ENCODE measurements around the gene KPNA2. TPM values are rescaled to one million over a fixed set of nuclear protein-coding genes. Genes with fewer than 3 reads are reported as not detected.
"Not testable (repeated sequence)": the region's sequence is repeated elsewhere in the genome, so short reads cannot be mapped to it uniquely, and the experiment has no call there.

Gene KPNA2
- polyA plus RNA-seq (2013, experiment 1 of 2; ENCODE audit: insufficient read length) = 180 TPM
- 173 TPM for polyA plus RNA-seq (2013, experiment 2 of 2; ENCODE audit: insufficient read length)

DNA sequence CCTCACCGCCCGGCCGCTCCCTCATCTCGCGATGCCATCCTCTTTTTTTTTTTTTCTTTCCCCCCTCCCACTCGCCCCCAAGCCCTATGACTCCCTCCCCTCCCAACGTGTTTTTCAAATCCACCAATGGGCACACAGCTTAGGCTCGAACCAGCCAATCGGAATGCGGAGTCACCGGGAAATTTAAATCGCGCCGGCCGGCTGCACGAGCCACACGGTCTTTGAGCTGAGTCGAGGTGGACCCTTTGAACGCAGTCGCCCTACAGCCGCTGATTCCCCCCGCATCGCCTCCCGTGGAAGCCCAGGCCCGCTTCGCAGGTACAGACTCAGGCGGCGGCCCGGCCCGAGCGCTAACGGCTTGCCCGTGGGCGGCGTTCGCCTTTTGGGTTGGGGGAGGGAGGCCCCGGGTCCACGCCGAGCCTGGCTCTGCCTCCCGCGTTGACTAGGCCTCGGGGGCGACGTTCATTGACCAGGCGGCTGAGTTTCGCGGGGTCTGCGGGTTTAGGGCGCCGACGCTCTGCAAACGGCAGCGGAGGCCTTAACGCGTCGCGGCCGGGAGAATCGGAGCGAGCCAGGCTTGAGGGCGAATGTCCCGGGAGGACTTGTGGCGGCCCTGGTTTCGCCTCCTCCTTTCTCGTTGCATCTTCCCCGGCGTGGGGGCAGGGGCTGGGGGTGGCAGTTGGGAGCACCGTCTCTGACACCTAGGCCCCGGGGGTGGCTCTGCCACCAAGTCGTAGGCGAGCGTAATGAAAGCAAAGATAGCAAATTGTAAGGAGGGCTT is at the start of gene KPNA2:
KPNA2 (plus strand) TSS at position 213 of the 781 bp plus-strand sequence. CDS start 1,398 bp downstream, outside the sequence.
- DNase-seq = peak; percentile 99

DNA sequence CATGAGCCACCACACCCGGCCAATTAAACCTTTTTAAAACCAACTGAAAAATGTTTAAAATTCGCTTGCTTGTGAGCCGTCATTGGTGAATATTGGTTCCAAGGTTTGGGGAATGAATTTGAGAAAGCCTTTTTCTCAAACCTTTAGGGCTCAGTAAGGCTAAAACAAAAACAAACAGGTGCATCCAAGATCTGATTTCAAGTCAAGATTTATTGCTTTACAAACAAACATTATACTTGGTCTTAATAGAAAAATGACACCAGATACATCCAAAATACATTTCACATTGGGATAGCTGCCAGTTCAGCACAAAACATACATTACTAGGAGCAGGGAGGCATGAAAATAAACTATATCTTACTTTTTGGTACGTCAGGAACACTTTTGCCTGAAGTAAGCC is 44.6 kb upstream of the KPNA2 start:
- DNase-seq = no peak

DNA sequence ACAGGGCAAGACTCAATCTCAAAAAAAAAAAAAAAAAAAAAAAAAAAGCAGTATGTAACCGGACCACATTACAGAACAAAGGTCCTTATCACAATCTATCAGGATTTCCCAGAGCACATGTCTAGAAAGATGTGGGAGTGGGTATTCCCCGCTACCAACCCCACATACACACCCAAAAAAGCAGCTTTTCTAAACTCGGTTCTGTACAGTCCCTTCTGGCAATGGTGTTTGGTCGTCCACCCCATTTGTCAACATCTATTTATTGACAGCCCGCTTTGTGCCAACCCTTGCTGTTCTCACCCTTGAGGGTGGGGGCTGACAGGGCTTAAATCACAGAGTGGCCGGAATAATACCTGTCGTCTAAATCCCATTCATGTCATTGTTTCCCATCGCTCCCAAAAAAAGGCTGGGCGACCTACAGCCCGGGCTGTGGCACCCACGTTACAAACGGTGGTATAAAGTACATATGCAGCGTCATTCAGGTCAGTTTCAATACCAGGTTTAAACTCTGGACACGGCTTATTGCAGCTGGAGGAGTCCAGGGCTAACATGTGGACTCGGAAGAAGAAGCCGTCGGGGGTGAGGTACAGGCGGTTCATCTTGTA is 42.9 kb upstream of the KPNA2 start:
- DNase-seq = no peak

DNA sequence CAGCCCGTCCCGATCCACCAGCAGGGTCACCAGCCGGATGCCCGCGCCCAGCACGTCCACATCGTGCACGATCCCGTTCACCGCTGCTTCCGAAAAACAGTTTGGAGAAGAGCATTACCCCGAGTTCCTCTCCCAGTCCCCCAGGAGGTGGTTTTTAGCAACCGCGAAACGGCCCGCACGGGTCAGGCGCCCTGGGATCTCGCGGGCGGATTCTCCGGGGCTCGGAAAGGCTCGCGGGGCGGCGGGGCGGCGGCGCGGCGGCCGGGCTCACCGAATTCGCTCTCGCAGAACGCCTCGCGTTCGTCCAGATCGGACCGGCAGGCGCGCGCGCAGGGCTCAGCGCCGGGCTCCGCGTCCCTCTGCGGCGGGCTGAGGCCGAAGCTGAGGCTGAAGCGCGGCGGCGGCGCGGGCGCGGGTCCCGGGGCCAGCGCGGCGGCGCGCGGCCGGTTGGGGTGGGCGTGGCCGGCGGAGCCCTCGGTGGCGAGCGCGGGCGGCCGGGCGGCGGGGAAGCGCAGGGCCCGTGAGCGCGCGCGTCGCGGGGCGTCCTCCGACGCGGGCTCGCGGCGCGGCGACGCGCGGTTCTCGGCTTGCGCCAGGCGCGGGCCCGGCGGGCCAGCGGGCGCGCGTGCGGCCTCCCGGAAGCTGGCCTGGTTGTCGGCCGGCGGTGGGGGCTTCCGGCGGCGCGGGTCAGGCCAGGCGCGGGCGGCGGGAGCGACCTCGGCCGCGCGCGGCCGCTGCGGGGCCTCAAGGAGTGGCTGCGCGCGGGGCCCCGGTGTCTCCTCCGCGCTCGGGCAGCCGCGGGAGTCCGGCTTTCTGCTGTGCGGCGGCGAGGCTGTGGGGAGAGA is 42.2 kb upstream of the KPNA2 start:
- peak; percentile 90 for DNase-seq

DNA sequence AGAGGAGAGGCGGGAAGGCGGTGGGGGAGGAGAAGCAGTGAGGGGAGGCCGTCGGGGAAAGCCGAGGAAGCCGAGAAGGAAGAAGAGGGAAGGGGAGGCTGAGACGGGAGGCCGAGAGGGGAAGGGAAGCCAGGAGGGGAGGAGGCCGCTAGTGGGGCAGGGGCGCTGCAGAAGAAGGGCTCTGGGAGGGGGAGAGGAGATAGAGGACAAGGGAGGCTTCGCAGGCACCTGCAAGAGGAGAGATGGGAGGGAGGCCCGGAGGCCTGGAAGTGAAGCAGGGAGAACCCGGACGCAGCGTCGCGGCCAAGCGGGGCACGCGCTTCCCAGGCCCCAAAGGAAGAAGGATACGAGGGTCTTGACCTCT is 41.6 kb upstream of the KPNA2 start:
- no peak for DNase-seq

DNA sequence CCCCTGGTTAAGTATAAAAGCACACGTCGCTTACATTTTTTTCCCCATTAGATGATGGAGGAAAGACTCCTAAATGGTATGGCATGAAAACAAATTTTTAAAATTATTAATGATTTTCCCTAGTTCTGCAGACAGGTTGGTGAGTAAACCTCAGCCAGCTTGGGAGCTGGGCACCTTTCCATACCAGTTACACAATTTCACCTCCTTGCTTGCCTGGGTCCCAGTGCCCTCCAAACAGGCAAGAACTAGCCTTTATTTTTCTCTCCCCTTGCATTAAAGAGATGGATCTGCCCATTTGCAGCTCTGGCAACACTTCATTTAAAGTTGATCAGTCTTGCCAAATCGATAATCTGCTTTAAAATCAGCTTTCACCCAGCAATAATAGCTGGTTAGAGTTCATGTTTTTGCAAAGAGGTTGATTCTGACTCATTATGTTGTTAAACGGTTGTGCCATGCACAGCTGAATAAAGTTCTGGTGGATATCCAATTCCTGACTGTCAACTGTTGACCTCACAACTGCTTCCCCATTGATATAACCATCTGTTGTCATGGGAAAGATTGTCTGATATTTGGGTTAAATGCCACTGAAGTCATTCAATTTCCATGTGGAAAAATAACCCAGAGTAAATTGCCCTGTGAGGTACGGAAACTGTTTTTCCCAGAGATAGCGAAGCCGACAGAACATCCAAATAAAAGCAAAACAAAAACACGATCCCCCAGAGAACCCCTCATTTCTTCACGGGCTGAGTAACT is 40.5 kb upstream of the KPNA2 start:
- DNase-seq = peak; percentile 47

DNA sequence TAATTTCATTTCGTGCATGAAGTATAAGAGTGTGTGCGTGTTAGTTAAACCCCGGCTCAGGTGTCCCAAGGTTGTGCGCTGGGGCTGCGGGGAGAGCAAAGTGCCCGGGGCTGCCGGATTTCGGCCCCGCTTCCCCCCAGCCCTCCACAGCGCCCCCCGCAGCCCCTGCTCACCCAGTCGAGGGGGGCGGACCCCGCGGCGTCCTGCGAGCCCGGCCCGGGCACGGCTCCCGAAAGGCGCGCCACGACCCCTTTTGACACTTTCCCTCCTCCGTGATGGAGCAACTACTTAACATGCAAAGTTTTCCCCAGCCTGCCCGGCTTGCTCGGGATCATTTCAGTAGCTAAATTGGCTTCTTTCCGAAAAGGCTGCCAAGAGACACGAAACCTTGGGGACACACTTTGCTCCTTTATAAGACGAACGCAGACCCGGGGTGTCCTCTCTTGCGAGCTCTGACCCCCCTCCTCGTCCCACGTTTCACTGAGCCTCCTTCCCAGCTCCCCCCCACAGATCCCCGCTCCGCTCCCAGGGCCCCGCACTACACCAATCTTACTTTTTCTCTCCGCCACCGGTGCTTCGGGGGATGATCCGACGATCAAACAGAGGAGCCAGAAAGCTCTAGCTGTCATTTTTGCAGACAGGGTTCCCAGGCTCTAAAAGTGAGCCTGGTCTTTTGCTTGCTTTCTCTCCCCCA is 39.8 kb upstream of the KPNA2 start:
- no peak for DNase-seq

DNA sequence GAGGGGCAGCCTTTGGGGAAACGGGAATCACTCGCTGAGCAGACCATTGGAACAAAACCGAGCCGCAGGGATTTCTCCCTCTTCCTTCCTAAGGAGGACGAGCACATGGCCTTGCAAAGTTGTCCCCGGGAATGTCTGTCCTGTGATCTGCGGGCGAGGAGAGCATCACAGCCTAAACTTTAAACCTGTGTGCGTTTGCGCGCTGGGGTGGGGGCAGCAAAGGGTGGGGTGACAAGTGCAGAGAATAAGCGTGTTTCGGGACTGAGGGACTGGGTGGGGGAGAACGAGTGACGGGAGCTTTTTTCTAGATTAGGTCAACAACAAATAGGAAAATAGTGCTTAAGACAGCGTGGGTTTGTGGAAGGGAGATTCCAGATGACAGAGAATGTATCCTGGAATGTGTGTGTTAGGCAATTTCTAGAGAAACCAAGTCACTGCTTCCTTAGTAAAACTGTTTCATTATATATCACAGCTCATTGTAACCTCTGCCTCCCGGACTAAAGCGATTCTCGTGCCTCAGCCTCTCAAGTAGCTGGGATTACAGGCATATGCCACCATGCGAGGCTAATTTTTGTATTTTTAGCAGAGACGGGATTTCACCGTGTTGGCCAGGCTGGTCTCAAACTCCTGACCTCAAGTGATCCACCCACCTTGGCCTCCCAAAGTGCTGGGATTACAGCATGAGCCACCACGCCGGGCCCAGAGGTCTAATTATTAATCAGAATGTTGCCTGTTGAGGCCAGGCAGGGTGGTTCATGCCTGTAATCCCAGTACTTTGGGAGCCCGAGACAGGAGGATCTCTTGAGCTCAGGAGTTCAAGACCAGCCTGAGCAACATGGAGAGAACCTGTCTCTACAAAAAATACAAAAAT is 39.0 kb upstream of the KPNA2 start, which contains the start of gene C17orf58:
C17orf58 (minus strand) TSS at position 169 of the 871 bp plus-strand sequence. CDS start 271 bp downstream, outside the sequence.
- DNase-seq = peak; percentile 29

DNA sequence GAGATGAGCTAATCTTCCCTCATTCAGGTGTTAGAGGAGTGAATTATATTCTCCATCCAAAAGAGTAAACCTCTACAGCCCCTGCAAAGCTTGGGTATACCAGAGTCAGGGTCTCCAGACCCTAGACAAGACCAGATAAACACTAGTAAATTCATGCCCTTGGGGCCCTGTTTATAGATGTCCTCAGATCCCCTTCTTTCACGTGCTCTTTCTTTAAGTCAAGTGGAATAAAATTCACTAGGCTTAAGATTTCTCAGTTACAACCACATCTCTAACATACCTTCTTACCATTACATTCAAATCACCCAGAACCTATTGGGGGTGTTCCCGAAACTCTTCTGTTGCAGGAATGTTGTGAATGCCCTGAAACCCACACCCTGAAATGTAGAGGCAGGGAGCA is 37.1 kb upstream of the KPNA2 start:
- DNase-seq = peak; percentile 25

DNA sequence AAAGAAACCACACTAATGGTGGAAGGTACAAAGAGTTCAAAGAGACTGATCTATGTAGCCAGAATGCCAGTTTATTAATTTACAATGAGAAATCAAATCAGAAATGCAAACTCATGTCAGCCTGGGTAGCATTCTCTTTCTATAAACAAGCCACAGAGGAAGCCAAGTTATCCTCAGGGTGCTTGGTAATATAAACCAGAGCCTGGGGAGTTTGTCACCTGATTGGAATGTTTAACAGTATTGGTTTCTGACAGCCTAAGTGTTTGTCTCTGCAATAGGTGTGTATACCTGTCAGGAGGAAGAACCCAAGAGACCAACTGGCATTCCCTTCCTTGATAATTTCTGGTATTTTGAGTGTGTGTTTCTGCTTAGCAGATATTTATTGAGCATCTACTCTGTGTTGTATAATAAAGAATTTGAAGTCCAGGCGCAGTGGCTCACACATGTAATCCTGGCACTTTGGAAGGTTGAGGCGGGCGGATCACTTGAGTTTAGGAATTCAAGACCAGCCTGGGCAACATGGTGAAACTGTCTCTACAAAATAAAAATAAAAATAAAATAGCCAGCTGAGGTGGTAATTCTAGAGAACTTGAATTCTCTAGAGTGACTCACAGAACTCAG is 36.1 kb upstream of the KPNA2 start:
- DNase-seq = no peak

DNA sequence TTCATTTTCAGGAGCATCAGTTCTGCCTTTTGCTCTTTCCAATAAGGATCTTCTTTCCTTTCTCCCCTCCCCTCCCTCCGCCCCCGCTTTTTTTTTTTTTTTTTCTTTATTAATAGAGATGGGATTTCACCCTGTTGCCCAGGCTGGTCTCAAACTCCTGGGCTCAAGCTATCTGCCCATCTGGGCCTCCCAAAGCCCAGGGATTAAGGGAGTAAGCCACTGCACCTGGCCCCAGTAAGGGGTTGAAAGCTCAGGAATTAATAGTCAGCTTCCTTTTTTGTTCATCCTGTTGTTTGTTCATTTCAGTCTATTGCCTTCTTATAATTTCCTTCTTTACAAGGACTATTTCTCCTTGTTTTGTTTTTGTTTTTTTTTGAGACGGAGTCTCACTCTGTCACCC is 31.3 kb upstream of the KPNA2 start:
- DNase-seq = no peak

DNA sequence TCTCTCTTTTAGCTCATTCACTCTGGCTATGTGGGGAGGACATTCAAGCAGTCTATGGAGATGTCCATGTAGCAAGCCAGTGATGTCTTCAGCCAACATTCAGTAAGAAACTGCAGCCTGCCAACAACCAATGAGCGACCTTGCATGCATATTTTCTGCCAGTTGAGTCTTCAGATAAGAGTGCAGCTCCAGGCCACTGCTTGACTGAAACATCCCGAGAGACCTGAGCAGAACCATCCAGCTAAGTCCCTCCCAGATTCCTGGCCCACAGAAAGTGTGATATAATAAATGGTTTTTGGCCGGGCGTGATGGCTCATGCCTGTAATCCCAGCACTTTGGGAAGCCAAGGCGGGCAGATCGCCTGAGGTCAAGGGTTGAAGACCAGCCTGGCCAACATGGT is 28.7 kb upstream of the KPNA2 start:
- DNase-seq = no peak

DNA sequence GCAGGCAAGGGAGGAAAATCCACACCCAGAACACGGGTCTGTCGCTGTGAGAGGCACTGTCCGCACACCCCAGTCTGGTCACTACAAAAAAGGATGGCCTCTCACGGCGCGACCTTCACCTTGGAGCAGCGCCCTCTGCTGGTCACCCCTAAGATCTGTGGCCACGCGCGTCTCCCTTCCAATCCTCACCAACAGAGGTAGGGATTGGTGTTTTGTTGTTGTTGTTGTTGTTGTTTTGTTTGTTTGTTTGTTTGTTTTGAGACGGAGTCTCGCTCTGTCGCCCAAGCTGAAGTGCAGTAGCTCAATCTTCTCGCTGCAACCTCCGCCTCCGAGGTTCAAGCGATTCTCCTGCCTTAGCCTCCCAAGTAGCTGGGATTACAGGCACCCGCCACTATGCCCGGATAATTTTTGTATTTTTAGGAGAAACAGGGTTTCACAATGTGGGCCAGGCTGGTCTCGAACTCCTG is 24.3 kb upstream of the KPNA2 start:
- DNase-seq = no peak

DNA sequence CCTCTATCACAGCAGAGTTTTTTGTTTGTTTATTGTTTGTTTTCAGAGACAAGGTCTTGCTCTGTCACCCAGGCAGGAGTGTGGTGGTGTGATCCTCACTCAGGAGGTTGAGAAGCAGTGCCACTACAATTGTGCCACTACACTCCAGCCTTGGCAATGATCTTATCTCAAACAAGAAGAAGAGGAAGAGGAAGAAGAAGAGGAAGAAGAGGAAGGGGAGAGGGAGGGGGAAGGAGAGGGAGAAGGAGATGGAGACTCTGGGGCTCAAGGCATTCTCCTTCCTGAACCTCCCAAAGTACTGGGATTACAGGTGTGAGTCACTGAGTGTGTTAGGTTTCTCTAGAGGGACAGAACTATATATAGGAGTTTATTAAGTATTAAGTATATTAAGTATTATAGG is 22.1 kb upstream of the KPNA2 start:
- no peak for DNase-seq

DNA sequence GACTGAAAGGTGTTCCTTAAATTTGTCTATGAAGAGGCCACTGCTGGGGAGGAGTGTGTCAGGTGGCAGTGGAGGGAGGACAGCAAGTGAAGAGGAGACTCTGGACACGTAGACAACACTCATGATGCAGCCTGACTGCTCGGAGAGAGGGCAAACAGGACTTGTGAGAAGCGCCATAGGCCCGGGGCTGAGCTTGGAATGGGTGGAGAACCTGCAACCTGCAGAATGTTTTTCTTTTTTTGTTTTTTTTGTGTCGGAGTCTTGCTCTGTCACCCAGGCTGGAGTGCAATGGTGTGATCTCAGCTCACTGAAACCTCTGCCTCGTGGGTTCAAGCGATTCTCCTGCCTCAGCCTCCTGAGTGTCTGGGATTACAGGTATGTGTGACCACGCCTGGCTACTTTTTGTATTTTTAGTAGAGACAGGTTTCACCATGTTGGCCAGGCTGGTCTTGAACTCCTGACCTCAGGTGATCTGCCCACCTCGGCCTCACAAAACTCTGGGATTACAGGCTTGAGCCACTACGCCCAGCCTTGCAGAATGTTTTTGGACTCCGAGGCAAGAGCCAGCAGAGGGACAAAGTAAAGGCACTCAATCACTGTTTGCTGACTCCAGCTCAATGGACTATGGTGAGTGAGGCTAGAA is 20.3 kb upstream of the KPNA2 start:
- DNase-seq = no peak

DNA sequence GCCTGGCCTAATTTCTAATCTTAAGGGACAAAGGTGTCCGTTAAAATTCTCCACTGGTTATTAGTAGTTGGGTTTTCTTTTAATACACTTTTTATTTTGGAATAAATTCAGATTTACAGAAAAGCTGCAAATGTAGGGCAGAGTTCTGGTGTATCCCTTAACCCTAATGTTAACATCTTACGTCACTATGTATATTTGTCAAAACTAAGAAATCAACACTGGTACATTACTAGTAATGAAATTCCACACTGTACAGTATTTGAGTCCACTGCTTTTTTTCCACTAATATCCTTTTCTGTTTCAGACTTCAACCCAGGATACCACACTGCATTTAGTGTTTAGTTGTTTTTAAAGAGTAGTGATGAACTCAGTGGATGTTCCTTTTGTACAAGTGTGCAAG is 18.7 kb upstream of the KPNA2 start:
- no peak for DNase-seq

DNA sequence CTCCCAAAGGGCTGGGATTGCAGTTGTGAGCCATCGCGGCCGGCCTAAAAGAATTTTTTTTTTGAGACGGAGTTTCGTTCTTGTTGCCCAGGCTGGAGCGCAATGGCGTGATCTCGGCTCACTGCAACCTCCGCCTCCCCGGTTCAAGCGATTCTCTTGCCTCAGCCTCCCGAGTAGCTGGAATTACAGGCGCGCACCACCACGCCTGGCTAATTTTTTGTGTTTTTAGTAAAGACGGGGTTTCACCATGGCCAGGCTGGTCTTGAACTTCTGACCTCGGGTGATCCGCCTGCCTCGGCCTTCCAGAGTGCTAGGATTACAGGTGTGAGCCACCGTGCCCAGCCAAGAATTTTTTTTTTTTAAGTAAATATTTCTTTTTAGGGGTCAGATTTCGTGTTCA is 17.0 kb upstream of the KPNA2 start:
- not testable (repeated sequence) for DNase-seq

DNA sequence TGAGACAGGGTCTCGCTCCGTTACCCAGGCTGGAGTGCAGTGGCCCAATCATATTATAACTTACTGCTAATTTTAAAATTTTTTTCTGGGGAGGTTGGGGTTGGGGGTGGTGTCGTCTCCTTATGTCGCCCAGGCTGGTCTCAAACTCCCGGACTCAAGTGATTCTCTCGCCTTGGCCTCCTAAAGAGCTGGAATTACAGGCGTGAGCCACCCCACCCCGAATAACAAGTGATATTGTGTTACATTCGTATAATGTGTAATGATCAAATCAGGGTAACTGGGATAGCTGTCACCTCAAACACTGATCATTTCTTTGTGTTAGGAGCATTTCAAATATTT is 16.2 kb upstream of the KPNA2 start:
- no peak for DNase-seq

DNA sequence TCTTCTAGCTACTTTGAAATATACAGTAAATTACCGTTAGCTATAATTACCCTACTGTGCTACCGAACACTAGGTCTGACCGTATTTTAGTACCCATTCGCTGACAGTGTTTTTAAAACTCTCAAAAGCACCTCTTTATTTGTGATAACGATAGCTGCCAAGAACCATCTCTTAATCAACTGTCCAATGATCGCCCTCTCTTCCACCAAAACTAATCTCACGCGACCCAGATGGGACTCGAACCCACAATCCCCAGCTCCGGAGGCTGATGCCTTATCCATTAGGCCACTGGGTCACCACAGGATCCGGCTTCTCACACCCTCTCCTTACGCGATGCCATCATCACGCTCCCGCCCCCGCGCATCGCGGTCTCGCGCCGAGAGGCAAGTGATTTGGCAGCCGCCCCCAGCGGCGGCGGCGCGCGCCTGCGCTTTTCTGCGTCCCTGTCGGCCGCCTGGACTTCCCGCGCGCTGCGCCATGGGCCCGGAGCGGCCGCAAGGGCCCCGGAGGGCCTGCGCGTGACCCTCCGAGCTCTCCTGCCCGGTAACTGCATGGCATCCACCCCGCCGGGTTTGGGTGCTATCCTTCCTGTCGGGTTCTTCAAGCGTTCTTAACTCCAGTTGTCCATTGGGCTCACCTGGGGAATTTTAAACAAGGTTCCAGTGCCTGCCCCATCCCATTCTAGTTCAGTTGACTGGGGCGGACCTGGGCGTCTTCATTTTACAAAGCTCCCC is 15.7 kb upstream of the KPNA2 start:
- DNase-seq = peak; percentile 95
